ENCODE data around the gene ERI3.

GRCh38 chr1:44313265-44313918 is 41.7 kb downstream of the ERI3 start:
- TF ChIP-seq POLR2A (IDR thresholded peaks at IDR 0.05), result no peak
- TF ChIP-seq, protein P1, sequence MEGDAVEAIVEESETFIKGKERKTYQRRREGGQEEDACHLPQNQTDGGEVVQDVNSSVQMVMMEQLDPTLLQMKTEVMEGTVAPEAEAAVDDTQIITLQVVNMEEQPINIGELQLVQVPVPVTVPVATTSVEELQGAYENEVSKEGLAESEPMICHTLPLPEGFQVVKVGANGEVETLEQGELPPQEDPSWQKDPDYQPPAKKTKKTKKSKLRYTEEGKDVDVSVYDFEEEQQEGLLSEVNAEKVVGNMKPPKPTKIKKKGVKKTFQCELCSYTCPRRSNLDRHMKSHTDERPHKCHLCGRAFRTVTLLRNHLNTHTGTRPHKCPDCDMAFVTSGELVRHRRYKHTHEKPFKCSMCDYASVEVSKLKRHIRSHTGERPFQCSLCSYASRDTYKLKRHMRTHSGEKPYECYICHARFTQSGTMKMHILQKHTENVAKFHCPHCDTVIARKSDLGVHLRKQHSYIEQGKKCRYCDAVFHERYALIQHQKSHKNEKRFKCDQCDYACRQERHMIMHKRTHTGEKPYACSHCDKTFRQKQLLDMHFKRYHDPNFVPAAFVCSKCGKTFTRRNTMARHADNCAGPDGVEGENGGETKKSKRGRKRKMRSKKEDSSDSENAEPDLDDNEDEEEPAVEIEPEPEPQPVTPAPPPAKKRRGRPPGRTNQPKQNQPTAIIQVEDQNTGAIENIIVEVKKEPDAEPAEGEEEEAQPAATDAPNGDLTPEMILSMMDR (IDR thresholded peaks at IDR 0.05), result no peak
- TF ChIP-seq EP300 (IDR thresholded peaks at IDR 0.05), result no peak

Measured in gastroesophageal sphincter (tissue), 3 donors.